ENCODE results near the gene BOD1L2. TPM values are rescaled to one million over a fixed set of nuclear protein-coding genes. Genes with fewer than 3 reads are reported as not detected.

The BOD1L2 gene
- total RNA-seq, 1 donor from 2014 or later = not detected

DNA sequence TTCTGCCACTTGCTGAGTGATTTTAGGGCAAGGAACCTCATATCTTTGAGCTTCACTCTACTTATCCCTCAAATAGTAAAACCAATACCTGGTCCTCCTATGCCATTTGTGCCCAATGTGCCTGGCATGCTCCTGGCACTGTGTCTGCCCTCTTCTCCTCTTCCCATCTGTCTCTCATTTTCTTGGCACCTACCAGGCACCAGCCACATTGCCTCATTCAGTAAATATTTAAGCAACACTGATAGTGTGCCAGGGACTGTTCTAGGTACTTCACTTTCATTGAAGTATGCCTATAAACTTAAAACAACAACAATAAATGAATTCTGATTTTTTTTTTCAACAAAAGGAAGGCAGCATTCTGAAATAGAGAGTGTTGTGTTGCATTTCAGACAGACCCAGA, 15.1 kb upstream of the BOD1L2 start:
- Histone ChIP-seq H3K36me3 (no peaks in the 10 kb centered on the region), H3K9me3 (no peaks in the 10 kb centered on the region), H3K4me1 (no peaks in the 10 kb centered on the region), H3K4me3 (no peak overlapping the region), H3K27me3 (no peaks in the 10 kb centered on the region), H3K27ac (no peak overlapping the region)
- DNase-seq (ENCODE audit: low spot score in 2 of 2) = no peak
- TF ChIP-seq, protein P1, sequence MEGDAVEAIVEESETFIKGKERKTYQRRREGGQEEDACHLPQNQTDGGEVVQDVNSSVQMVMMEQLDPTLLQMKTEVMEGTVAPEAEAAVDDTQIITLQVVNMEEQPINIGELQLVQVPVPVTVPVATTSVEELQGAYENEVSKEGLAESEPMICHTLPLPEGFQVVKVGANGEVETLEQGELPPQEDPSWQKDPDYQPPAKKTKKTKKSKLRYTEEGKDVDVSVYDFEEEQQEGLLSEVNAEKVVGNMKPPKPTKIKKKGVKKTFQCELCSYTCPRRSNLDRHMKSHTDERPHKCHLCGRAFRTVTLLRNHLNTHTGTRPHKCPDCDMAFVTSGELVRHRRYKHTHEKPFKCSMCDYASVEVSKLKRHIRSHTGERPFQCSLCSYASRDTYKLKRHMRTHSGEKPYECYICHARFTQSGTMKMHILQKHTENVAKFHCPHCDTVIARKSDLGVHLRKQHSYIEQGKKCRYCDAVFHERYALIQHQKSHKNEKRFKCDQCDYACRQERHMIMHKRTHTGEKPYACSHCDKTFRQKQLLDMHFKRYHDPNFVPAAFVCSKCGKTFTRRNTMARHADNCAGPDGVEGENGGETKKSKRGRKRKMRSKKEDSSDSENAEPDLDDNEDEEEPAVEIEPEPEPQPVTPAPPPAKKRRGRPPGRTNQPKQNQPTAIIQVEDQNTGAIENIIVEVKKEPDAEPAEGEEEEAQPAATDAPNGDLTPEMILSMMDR (IDR thresholded peaks at IDR 0.05) = no peak
- intact Hi-C loops (cut with DNase I) = no loop called here

DNA sequence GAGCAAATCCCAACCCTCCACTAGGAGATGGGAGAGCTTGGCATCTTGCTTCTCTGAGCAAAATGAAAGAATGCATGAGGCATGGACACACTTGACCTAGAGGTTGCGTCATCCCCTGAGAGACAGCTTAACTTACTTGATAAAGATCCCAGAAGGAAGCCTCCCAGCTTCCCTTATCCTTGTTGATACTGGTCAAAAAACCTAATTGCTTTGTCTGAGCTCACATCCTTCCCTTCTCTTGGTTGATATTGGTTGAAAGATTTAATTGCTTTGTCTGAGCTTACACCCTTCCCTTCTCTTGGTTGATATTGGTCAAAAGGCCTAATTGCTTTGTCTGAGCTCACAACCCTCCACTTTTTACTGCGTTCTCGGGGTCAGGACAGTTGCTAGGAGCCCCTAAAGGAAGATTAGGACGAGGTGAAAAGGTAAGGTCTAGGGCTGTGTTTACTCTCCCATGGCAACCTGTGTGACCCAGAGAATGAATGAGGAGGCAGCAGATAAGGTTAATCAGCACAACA, 12.2 kb upstream of the BOD1L2 start:
- H3K36me3 ChIP-seq = no peaks in the 10 kb centered on the region
- no peaks in the 10 kb centered on the region for H3K9me3 ChIP-seq
- H3K27me3 ChIP-seq = no peaks in the 10 kb centered on the region
- no peak for DNase-seq (ENCODE audit: low spot score in 2 of 2)
- intact Hi-C loops (cut with DNase I) = no loop called here
- no peak overlapping the region for H3K27ac ChIP-seq
- no peaks in the 10 kb centered on the region for H3K4me1 ChIP-seq
- TF ChIP-seq, protein P1 (IDR thresholded peaks at IDR 0.05) = no peak
- no peak overlapping the region for H3K4me3 ChIP-seq

DNA sequence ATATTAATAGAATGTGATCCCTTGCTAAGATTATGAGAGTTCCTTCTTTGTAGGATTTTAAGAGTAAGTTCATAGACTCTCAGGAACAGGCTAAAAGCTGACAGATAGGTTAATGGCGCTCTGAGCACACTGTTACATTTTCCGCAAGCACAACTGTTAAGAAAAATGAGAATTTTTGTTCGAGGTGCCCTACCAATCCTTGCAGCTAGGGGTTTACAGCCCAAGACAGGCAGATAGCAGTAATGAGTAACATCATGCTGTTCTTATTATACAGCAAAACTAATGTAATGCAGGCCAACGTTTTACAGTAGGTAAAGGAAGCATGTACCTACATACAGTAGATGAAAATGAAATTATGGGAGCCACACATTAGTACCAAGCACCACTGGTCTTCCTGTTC, 11.2 kb upstream of the BOD1L2 start:
- Histone ChIP-seq H3K4me1 (no peaks in the 10 kb centered on the region), H3K27ac (no peak overlapping the region), H3K36me3 (no peaks in the 10 kb centered on the region), H3K27me3 (no peaks in the 10 kb centered on the region), H3K9me3 (no peaks in the 10 kb centered on the region), H3K4me3 (no peak overlapping the region)
- no peak for DNase-seq (ENCODE audit: low spot score in 2 of 2)
- TF ChIP-seq, protein P1 (IDR thresholded peaks at IDR 0.05) = no peak
- intact Hi-C loops (cut with DNase I) = no loop called here

DNA sequence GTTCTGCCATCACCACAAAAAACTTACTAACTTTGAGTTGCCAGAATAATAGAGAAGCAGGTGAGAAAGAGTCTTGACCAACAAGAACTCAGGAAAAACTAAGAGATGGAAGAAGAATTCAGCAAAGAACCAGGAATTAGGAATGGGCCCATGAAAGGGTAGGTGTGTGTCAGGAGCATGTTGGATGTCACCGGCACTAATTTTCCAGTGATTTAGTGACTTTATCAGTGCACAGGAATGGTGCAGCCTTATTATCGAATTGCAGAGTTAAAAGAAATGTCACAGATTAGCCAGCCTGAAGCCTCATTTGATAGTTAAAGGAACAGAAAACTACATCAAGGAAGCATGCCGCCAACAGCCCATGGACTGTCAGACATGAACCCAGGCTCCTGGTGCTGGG, 9.0 kb upstream of the BOD1L2 start:
- Histone ChIP-seq H3K27me3 (no peaks in the 10 kb centered on the region), H3K27ac (no peak overlapping the region), H3K9me3 (no peaks in the 10 kb centered on the region), H3K4me3 (no peak overlapping the region), H3K4me1 (no peaks in the 10 kb centered on the region), H3K36me3 (no peaks in the 10 kb centered on the region)
- no peak for DNase-seq (ENCODE audit: low spot score in 2 of 2)
- TF ChIP-seq, protein P1 (IDR thresholded peaks at IDR 0.05) = no peak
- intact Hi-C loops (cut with DNase I) = no loop called here

DNA sequence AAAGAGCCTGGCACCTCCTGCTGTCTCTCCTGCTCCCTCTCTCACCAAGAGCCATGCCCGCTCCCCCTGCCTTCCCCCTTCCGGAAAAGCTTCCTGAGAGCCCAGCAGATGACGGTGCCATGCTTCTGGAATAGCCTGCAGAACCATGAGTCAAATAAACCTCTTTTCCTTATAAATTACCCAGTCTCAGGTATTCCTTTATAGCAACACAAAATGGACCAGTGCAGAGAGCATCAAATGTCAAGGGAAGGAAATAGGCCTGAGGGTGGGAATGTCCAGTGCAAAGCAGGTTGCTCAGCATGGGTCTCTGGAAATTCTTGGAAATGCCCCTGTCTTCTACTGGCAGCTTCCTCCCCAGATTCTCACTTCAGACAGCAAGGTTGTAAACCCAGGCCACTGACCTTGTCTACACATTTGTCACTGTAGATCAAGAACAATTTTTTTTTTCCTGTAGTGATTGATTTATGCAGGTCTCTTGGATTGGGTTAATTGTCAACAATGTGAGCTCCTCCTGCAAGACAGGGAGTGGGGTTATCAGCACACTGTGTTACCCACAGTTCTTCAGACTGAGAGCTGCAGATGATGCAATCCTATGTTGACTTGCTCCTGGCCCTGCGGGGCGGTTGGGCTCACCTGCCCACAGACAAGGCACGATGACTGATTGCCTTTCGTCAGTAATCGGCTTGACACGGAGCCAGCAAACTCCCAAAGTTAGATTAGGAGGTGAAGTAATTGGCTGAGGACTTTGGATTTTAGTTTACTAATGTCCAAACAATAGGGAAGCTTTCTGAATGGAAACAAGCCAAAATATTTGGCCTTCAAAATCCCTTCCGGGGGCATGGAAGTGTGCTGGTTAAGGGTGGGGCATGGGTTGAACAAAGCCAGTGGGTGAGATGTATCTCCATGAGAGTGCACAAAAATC, 5.4 kb upstream of the BOD1L2 start:
- no peak for DNase-seq (ENCODE audit: low spot score in 2 of 2)
- Histone ChIP-seq H3K4me3 (no peak overlapping the region), H3K27ac (no peak overlapping the region), H3K9me3 (no peaks in the 10 kb centered on the region), H3K4me1 (no peaks in the 10 kb centered on the region), H3K27me3 (no peaks in the 10 kb centered on the region), H3K36me3 (no peaks in the 10 kb centered on the region)
- intact Hi-C loops (cut with DNase I) = no loop called here
- TF ChIP-seq, protein P1 (IDR thresholded peaks at IDR 0.05) = no peak

All from ascending aorta (tissue), 2 donors.